GM19043 (cell line): Measurements from ENCODE around the gene PAPSS2.
A peak's percentile ranks its signal among the peaks of the same experiment; 100 is the strongest.
"Not testable (repeated sequence)": the region's sequence is repeated elsewhere in the genome, so short reads cannot be mapped to it uniquely, and the experiment has no call there.

ENCODE experiments used
- ATAC-seq: cut with Tn5 transposase; IDR thresholded peaks from one replicate; pipeline ENCODE4 v1.9.1; 2021; ENCODE audit warnings: low read depth; ENCODE audit not compliant: unreplicated experiment

PAPSS2 gene

DNA sequence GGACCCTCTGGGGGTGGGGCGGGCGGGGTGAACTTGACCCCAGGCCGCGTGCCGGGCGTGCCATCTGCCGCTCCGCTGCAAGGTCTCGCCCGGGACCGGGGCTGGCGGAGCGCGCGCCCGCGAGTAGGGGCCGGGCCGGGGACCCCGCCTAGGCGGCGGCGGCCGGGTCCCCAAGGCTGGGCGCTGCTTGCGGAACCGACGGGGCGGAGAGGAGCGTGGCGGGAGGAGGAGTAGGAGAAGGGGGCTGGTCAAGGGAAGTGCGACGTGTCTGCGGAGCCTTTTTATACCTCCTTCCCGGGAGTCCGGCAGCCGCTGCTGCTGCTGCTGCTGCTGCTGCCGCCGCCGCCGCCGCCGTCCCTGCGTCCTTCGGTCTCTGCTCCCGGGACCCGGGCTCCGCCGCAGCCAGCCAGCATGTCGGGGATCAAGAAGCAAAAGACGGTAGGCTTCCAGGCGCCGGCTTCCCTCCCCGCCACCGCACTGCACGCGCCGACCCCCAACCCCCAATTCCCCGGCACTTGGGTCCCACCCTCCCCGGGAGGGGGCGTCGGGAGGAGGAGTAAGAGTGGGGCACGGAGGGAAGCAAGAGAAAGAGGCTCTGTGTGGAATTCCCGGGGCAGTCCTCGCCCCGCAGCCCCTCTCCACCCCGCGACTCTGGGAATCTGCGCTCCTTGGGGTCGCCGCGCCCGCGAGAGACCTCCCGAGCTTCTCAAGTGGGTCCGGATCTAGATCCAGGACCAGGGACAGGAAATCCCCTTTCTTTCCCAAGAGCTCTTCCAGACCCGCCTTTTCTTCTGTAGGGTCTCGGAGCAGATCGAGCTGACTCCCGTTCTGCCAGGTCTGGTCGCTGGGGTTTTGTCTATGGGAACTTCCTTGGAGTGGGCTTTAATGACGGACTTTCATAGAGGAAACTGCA lies at the start of gene PAPSS2:
Gene PAPSS2, plus strand, starts transcription at position 308 of the 913 bp plus-strand sequence. Its CDS starts 104 bp downstream, at position 412.
- ATAC-seq = no peak

GRCh38 chr10:87611341-87611740 lies 48.3 kb upstream of the PAPSS2 start:
- ATAC-seq = not testable (repeated sequence)

- ATAC-seq = no peak
These were observed 47.6 kb upstream of the PAPSS2 start for GRCh38 chr10:87612115-87612514.

- no peak for ATAC-seq
These were observed 45.9 kb upstream of the PAPSS2 start for GRCh38 chr10:87613751-87614150.

DNA sequence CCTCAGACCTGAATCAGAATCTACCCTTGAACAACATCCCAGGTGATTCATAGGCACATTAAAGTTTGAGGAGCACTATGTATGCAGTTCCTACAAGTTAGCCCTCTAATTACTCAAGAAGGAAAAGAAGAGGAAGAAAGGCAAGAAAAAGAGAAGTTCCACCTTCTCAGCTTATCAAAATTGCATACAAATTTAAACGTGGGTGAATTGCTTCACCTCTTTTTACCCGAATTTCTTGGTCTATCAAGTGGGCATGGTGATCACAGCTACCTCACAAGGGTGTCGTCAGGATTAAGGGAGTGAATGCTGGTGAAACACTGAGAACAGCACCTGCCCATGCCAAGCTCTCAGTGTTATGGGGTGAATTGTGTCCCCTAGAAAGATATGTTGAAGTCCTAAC lies 43.8 kb upstream of the PAPSS2 start:
- ATAC-seq = no peak

GRCh38 chr10:87617503-87617902 lies 42.2 kb upstream of the PAPSS2 start:
- no peak for ATAC-seq

- ATAC-seq = no peak
These were observed 40.9 kb upstream of the PAPSS2 start for GRCh38 chr10:87618566-87619423.

GRCh38 chr10:87619705-87620104 lies 40.0 kb upstream of the PAPSS2 start:
- no peak for ATAC-seq

DNA sequence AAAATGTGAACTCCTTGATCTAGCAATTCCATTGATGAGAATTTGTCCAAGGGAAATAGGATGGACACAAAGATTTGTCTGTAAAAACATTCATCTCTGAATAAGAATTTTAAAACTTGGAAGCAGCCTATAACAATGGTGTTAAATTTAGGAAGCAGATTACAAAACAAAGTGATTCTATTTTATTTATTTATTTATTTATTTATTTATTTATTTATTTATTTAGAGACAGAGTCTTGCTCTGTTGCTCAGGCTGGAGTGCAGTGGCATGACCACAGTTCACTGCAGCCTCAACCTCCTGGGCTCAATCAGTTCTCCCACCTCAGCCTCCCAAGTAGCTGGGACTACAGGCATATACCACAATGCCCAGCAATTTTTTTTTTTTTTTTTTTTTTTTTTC lies 38.2 kb upstream of the PAPSS2 start:
- not testable (repeated sequence) for ATAC-seq

DNA sequence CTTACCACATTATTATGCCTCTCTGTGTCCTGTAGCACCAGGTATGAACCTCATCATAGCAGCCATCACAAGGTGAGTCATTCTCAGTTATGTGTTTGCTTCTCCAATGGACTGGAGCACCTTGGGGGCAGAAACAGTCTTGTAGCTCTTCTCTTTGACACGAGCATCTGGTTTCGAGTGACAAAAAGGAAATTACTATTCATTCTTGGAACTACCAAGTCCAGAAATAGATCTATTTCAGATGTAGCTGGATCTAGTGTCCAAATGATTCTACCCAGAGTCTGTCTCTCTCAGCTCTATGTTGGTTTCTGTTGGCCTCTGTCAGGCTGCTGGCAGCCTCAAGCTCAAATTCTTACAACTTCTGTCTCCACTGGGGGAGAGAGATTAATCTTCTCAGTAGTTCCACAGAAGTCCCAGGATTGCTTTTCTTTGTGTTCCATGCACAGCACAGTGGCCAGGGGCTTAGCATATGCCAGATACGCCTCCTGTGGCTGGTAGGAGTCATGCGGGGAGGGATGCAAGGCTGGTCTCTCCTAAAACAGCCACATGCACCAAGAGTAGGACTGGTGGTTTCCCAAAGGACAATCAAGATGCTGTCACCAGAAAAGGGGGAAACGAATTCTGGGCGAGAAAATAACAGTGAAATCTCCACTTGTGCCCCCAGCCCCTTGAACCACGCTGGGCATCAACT lies 37.2 kb upstream of the PAPSS2 start:
- no peak for ATAC-seq

DNA sequence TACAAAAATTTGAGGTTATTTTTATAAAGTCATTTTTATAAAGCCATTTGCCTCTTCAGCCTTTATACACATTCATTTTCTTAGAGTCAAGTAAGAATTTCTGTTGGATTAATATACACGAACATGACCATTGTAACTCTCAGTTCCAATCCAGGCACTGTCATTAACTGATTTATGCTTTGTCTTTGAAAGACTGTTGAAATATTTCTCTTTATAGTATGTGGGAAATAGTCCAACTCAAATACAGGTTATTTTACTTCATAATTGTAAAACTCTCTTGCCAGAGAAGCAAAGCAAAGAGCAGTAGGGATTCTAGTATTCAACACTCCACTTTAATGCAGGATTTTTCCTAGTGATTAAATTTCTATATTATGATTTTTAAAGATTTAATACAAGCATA lies 36.5 kb upstream of the PAPSS2 start:
- no peak for ATAC-seq

DNA sequence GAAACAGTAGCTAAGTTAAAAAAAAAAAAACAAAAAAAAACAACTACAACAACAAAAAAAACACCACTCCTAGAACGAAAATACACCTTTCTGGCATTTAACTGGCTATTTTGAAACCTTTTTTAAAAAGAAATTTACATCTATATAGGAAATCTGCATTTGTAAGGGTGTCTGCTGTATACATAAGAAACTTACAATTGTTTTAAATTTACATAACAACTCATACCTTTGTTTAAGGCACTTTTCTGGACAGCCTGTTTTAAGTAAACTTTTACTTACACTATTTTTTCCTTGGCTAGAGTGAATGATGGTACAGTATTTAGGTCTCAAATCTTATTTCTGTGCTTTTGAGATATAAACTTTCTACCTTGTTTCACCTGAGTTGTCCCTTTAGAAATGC lies 34.0 kb upstream of the PAPSS2 start:
- no peak for ATAC-seq

- no peak for ATAC-seq
These were observed 33.2 kb upstream of the PAPSS2 start for GRCh38 chr10:87626422-87626892.

- ATAC-seq = no peak
These were observed 29.5 kb upstream of the PAPSS2 start for GRCh38 chr10:87630171-87630570.

- ATAC-seq = no peak
These were observed 27.2 kb upstream of the PAPSS2 start for GRCh38 chr10:87632454-87632853.

- ATAC-seq = no peak
These were observed 25.4 kb upstream of the PAPSS2 start for GRCh38 chr10:87634311-87634710.

DNA sequence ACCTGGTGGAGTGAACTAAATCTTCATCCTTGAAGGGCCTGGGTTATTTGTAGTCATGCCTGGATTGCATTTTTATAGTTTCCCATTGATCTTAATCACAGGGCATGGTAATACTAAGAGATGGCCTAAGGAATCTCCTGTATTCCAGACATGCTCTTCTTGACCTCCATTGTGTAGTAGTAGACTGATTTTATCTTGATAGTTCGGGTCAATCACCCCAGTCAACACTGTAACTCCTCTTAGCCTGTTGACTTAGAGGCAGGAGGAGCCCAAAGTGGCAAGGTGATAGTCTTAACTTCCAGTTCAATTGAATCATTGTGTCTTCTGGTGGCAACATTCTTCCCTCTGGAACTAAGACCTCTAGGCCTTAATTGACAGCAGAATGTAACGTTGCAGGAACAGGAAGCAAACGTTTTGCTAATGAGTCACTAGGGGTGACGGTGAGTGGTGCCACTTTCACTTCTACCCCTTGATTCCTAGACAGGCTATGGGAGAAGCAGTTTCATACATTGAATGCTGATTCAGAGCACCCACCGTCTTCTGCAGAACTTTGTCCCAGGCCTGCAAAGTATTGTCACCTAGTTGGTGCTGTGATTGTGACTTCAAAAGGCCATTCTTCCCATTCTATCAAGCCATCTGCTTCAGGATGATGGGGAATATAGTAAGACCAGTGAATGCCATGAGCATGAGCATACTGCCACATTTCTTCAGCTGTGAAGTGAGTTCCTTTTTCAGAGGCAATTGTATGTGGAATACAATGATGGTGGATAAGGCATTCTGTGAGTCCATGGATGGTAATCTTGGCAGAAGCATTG lies 24.0 kb upstream of the PAPSS2 start:
- ATAC-seq = peak; percentile 77

DNA sequence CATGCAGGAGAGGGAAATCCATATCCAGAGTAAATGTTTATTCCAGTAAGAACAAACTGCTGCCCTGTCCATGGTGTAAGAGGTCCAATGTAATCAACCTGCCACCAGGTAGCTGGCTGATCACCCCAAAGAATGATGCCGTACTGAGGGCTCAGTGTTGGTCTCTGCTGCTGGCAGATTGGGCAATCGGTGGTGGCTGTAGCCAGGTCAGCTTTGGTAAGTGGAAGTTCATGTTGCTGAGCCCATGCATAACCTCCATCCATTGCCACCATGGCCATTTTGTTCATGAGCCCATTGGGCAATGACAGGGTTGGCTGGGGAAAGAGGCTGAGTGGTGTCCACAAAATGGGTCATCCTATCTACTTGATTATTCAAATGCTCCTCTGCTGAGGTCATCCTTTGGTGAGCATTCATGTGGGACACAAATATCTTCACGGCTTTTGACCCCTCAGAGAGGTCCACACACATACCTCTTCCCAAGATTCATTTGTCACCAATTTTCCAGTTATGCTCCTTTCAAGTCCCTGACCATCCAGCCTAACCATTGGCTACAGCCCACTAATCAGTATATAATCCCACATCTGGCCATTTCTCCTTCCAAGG lies 23.3 kb upstream of the PAPSS2 start:
- no peak for ATAC-seq

GRCh38 chr10:87639493-87639892 lies 20.2 kb upstream of the PAPSS2 start:
- no peak for ATAC-seq
